GM08714 (cell line): ENCODE measurements around the gene TPM1.

Experiments
- H3K4me3 ChIP-seq: fragments of 200-500 bp; sonication (Bioruptor generic); 2 replicates; pipeline ENCODE4 v1.5.1; 2014; ENCODE audit warnings: mild to moderate bottlenecking, low read length, inconsistent platforms
- ZNF274 ChIP-seq: IDR thresholded peaks from 2 replicates; pipeline ENCODE4 v1.6.1; 2012; ENCODE audit warnings: mild to moderate bottlenecking, low read depth, low read length

Gene TPM1

DNA sequence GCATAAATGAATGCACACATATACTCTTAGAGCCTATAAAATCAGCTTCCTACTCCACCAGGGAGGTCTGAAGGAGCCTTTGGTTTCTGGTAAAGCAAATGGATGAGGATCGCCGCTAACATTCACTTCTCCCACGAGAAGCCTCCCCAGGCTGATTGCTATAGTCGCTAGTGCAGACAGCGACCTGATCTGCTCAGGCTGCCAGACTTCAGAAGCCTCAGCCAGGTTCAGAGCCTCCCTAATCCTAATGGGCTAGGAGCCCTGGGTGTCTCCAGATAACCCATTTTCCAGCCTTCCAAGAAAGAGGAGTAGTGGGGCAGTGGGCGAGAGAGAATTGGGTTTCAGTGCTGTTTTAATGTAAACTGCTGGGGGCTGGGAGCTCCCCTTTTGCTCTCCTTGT is 35.4 kb downstream of the TPM1 start:
- H3K4me3 ChIP-seq: no peak overlapping the region
- TF ChIP-seq ZNF274: no peak

DNA sequence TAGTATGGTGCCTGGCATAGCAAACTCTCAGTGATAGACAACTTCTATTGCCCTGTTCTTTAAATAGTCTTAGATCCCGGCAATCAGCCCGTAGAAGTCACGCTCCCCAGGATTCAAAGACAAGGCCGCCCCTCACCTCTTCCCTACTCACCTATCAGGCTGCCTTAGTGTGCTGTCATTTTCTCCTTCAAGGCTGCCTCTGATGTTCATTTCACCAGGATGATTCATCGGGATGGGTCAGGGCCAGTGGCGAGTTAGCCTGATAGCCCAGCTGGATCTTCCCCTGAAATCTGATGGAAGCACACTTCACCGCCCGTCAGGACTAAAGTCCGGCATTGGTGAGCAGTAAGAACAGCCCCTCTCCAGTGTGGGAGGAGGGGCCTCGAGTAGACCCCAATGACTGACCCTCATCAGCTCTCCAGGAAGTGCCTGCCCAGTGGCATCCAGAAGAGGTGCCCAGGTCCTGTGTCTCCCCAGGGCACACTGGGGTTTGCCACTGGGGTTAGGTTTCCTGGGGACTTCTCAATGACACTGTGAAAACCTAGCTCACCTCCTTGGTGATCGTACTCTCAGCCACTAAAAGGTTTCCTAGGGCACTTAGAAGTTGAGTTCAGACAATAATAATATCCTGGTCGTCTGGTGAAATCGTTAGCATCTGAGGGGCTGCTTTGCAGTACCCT is 37.5 kb downstream of the TPM1 start:
- no peak for TF ChIP-seq ZNF274
- no peak overlapping the region for H3K4me3 ChIP-seq

DNA sequence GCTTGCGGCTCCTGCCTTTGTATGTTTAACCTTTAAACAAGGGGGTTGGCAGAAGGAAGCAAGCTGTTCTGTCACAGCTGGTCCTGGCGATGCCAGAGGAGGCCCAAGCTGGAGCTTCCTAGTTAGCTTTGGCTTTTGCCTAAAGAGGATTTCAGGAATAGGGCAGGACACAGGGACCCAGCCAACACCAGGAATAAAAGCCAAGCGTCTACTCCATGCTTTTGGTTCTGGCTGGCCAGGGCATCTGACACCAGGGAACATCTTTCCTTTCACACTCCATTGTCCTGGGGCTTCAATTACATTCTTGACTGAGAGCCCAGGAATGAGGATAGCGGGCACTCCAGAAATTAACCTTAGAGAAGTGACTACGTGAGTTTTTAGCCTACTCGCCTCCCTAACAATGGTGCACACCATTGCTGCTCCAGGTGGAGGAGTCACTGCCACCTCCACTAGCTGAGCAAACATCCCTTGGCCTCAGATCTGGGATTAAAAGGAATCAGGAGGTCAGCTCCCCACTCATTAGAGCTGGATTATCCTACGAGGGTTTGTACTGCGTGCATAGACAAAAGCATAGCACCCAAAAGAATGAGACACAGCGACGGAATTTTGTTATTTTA is 38.2 kb downstream of the TPM1 start:
- no peak for TF ChIP-seq ZNF274
- H3K4me3 ChIP-seq: no peak overlapping the region

DNA sequence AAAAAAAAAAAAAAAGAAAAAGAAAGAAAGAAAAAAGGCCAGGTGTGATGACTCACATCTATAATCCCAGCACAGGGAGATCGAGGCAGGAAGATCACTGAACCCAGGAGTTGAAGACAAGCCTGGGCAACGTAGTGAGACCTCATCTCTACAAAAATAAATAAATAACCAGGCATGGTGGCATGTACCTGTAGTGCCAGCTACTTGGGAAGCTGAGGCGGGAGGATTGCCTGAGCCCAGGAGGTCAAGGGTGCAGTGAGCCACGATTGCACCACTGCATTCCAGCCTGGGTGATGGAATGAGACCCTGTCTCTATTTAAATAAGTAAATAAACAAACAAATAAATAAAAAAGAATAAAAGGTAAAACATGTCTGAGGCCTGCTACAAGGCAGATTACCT is 39.8 kb downstream of the TPM1 start:
- no peak for TF ChIP-seq ZNF274
- H3K4me3 ChIP-seq: no peak overlapping the region

DNA sequence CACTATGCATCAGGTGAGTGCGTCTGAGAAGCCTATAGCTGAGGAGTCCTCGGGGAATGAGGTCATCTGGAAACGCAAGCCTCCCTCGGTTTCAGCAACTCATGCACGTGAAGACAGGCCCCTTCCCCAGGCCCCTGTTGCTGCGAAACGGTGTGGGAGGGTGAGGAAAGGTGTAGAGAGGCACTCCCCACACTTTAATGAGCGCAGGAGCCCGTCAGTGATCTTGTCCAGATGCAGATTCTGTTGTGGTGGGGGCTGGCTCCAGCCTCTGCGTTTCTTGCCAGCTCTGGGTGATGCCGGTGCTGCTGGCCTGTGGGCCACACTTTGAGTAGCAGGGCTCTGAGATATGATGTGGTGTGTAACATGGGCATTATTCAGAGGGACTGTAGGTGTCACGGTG is 40.5 kb downstream of the TPM1 start:
- H3K4me3 ChIP-seq: no peak overlapping the region
- no peak for TF ChIP-seq ZNF274

DNA sequence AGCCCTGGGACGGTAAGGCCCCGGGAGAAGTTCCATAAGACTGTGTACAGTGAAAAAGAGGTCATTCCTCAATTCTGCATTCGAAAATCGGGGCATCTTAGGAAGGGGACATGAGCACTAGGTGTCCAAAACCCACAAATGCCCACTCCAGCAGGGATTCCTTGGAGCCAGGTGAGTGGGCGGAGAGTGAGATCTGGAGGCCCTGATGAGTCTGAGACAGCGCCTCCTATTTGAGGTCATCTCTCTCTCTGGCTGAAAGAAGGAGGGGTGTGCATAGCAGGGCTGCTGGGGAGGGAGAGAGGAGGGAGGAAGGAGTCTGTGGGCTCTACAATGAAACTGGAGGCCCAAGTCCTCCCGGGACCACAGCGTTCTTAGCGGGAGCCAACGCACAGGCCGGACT is 41.0 kb downstream of the TPM1 start:
- H3K4me3 ChIP-seq: no peak overlapping the region
- no peak for TF ChIP-seq ZNF274

DNA sequence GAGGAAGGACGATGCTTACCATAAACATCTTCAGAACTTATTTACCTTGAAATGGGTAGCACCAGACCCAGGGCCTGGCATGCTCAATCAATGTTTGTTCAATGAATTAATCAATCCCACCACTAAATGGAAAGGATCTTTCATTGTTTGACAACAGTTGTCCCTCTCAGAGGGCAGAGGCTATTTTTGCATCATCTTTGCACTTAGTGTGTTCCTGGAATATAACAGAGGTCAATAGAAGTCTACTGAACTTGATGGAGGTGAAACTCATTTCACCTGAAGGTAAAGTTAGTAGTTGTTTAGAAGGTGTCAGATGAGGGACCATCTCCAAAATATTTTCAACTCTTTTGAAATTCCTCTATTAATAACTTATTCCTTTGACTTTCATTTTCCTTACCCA is 42.3 kb downstream of the TPM1 start:
- no peak for TF ChIP-seq ZNF274

DNA sequence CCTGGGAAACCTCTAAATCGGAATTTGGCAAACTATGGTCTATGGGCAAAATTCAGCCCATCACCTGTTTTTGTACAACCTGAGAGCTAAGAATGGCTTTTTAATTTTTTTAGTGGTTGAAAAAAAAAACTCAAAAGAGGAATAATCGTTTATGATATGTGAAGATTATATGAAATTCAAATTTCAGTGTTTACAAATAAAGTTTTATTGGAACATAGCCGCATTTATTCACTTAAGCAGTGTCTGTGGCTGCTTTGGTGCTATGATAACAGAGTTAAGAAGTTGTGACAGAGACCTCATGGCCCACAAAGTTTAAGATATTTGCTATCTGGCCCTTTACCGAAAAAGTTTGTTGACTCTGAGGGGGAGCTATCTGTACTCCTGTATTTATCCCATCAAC is 42.7 kb downstream of the TPM1 start:
- no peak overlapping the region for H3K4me3 ChIP-seq
- TF ChIP-seq ZNF274: no peak

More for the DNA sequence above, 42.3 kb downstream of the TPM1 start:
- H3K4me3 ChIP-seq: no peak overlapping the region

DNA sequence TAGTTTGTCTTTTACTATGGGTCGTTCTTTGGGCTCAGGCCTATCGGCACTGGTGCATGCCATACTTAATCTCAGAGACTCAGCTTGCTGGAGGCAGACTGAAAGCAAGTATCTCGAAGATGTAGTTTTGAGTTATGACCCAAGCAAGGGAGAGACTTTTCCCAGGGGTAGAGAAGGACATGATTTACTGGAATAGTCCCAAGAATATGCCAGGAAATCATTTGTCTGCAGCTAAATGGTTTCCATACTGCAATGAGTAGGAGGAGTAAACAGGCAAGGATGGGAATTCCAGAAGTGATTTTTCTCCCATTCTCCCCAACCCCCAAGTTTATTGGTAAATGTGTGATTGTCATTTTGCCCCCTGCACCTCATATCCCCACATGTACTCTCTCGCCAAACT is 43.7 kb downstream of the TPM1 start:
- no peak overlapping the region for H3K4me3 ChIP-seq
- TF ChIP-seq ZNF274: no peak

DNA sequence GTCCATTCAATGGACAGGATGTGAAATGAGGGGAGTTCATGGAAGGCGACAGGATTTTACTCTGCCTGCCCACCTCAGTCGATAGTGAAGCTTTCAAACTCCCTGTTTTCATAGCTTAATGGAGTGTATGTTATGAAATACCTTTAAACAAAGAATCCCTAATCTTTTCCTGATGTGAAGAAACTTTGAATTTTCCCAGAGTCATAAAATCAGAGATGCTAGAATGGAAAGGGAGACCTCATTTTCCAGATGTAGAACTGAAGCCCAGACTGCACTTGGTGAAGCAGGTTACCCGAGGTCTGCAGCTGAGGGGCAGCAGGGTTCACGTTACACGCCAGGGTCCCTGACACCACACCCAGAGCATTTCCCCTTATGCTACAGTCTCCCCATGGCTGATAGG is 44.4 kb downstream of the TPM1 start:
- H3K4me3 ChIP-seq: no peak overlapping the region
- no peak for TF ChIP-seq ZNF274

DNA sequence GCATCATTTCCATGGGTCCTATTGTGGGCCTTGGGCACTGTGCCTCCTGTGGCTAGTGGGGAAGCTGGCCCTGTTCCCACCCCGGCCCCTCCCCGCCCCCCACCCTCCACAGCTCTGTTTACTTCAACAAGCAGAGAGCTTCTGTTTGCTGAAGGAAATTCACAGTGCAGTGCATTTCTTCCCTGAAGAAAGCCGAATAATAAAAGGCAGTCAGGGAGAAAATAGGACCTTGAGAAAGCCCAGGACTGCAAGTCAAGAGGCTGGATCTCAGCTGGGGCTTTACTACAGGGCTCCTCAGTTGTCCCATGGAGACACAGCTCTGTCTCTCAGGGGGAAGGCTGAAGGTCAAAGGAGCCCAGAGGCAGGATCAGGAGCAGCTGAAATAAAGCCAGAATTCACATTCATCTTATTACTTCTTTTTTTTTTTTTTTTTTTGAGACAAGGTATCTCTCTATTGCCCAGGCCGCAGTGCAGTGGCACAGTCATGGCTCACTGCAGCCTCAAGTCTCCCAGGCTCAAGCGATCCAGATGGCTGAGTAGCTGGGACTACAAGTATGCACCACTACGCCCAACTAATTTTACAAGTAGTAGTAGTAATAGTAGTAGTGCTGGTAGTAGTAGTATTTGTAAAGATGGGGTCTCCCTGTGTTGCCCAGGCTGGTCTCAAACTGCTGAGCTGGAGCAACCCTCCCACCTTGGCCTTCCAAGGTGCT is 46.1 kb downstream of the TPM1 start:
- TF ChIP-seq ZNF274: no peak
- no peak overlapping the region for H3K4me3 ChIP-seq

DNA sequence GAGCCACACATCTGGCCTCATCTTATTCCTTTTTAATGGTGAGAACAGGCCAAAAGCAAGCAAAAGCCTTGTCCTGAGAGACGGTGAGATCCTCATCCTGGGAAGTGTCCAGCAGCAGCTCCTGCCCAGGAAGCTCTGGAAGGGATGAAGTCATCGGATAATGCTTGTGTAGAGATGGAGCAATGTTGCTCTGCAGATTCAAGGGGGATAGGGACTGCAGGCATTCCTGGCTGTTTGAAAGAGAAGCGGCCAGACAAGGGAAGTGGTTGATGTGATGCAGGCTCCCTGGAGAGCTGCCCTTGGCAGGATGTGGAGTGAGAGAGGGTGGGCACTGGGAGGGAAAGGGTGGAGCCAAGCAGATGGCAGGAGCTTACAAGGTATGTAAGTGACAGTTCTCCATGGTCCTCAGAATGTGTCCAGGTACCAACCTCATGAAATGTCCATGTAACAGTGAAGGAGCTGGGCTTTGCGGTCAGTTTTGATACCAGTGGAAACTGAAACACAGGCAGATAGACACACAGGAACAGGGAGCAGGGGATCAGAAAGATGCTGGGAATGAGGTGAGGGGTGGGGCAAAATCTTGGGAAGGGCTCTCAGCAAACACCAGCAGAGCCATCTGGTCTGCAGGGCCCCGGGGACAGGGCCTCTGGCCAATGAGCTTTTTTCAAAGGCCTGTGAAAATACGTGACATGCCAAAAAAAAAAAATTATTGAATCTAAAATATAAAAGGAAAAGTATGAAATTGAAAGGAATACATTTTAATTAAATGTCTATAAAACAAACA is 46.9 kb downstream of the TPM1 start:
- TF ChIP-seq ZNF274: no peak
- H3K4me3 ChIP-seq: no peak overlapping the region

DNA sequence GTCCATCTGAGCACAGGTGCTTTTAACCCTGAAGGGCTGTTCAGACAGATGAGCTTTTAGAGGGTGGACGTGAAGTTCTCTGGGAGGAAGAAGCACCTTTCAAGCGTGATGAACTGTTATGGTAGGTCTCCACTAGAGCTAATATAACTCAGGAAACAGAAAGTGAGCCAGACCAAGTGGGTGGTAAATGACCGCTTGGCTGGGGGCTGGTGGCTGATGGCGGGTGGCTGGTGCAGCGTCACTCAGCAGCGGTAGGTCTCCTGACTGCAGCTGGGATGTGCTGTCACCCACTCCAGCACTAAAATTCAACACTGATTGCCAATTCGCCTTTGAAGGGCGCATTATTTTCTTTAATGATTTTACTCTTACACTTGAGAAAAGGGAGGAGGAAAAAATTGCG is 47.9 kb downstream of the TPM1 start:
- TF ChIP-seq ZNF274: no peak
- H3K4me3 ChIP-seq: no peak overlapping the region

DNA sequence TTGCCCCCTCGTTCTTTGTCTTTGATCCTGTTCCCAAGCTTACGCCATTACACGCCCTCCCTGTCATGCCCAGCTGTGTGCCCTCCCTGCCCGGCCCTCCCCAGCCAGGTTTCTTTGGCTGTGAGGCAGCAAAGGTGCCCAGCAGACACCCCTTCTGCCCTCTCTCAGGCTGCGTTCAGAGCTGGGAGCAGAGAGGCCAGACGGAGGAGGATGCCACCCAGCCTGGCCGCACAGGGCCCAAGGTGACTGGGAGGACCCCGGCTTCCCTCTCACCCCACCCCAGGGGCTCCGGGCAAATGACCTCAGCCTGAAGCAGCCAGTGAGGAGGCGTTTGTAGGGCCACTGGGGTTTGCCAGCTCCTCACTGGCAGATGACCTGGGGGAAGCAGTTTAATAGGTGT is 48.3 kb downstream of the TPM1 start:
- H3K4me3 ChIP-seq: no peak overlapping the region

More for the DNA sequence above, 48.3 kb downstream of the TPM1 start:
- TF ChIP-seq ZNF274: no peak
